ENCODE measurements around the gene AKAP13.

DNA sequence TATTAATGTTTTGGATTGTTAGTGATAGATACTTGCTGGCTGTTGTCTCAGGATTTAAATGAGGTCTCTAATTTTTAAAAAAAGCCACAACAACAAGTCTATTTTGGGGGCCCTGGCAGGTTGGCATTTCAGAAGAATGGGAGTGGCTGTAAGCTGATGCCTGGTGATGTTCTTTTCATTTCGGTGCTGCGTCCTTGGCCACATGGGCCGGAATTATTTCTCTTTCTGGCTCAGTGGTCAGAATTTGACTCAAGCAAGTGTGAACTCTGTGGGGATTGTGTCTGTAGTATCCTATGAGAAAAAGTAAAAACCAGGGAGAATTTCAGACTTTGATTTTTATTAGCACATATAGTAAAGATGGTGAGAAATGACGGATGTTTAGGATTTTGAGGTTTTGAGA lies 203.0 kb downstream of the AKAP13 start:
- TF ChIP-seq, protein P1, sequence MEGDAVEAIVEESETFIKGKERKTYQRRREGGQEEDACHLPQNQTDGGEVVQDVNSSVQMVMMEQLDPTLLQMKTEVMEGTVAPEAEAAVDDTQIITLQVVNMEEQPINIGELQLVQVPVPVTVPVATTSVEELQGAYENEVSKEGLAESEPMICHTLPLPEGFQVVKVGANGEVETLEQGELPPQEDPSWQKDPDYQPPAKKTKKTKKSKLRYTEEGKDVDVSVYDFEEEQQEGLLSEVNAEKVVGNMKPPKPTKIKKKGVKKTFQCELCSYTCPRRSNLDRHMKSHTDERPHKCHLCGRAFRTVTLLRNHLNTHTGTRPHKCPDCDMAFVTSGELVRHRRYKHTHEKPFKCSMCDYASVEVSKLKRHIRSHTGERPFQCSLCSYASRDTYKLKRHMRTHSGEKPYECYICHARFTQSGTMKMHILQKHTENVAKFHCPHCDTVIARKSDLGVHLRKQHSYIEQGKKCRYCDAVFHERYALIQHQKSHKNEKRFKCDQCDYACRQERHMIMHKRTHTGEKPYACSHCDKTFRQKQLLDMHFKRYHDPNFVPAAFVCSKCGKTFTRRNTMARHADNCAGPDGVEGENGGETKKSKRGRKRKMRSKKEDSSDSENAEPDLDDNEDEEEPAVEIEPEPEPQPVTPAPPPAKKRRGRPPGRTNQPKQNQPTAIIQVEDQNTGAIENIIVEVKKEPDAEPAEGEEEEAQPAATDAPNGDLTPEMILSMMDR (IDR thresholded peaks at IDR 0.05), result no peak
- no peak for TF ChIP-seq EZH2 (IDR thresholded peaks at IDR 0.05; ENCODE audit: borderline replicate concordance, insufficient read depth, low read depth, low read length, poor library complexity, severe bottlenecking)

Data from B cell (primary cell).